SIG-M5 (cell line): ENCODE data around the gene ADGRG4.
"Not testable (repeated sequence)": the region's sequence is repeated elsewhere in the genome, so short reads cannot be mapped to it uniquely, and the experiment has no call there.

Experiments
- DNase-seq: peaks from one replicate; lab custom pipeline; 2025; lab: John Stamatoyannopoulos, UW

Gene ADGRG4

GRCh38 chrX:136300721-136301120 is at the start of gene ADGRG4:
Gene ADGRG4, plus strand, starts transcription at chrX:136300963. Its CDS starts 7,815 bp downstream, at chrX:136308778.
- DNase-seq: not testable (repeated sequence)

- peak; percentile 1 for DNase-seq
Observed at GRCh38 chrX:136251041-136251991, 49.4 kb upstream of the ADGRG4 start, which contains the start of gene MAP7D3. Gene MAP7D3, minus strand, starts transcription at chrX:136251400. Its CDS starts 42 bp downstream, at chrX:136251358.

GRCh38 chrX:136255541-136255940 is 45.2 kb upstream of the ADGRG4 start:
- DNase-seq: no peak

- no peak for DNase-seq
Observed at GRCh38 chrX:136256026-136256425, 44.7 kb upstream of the ADGRG4 start.

GRCh38 chrX:136258951-136259350 is 41.8 kb upstream of the ADGRG4 start:
- DNase-seq: no peak

GRCh38 chrX:136259543-136259942 is 41.2 kb upstream of the ADGRG4 start:
- DNase-seq: no peak

- no peak for DNase-seq
Observed at GRCh38 chrX:136260776-136261175, 40.0 kb upstream of the ADGRG4 start.

- DNase-seq: no peak
Observed at GRCh38 chrX:136261321-136261720, 39.4 kb upstream of the ADGRG4 start.

- DNase-seq: no peak
Observed at GRCh38 chrX:136262243-136262642, 38.5 kb upstream of the ADGRG4 start.

- no peak for DNase-seq
Observed at GRCh38 chrX:136262812-136263315, 37.9 kb upstream of the ADGRG4 start.

- DNase-seq: no peak
Observed at GRCh38 chrX:136266828-136267227, 33.9 kb upstream of the ADGRG4 start.

GRCh38 chrX:136268051-136269048 is 32.4 kb upstream of the ADGRG4 start:
- DNase-seq: no peak

GRCh38 chrX:136269921-136270320 is 30.8 kb upstream of the ADGRG4 start:
- DNase-seq: no peak

- DNase-seq: peak; percentile 6
Observed at GRCh38 chrX:136271300-136271699, 29.5 kb upstream of the ADGRG4 start.

GRCh38 chrX:136272325-136272724 is 28.4 kb upstream of the ADGRG4 start:
- DNase-seq: no peak

GRCh38 chrX:136273986-136274385 is 26.8 kb upstream of the ADGRG4 start:
- DNase-seq: no peak

GRCh38 chrX:136275553-136275952 is 25.2 kb upstream of the ADGRG4 start:
- no peak for DNase-seq

- DNase-seq: not testable (repeated sequence)
Observed at GRCh38 chrX:136286375-136286774, 14.4 kb upstream of the ADGRG4 start.

GRCh38 chrX:136291824-136292223 is 8.9 kb upstream of the ADGRG4 start:
- no peak for DNase-seq

- no peak for DNase-seq
Observed at GRCh38 chrX:136292656-136293055, 8.1 kb upstream of the ADGRG4 start.

GRCh38 chrX:136295380-136295779 is 5.4 kb upstream of the ADGRG4 start:
- no peak for DNase-seq

GRCh38 chrX:136303041-136303440 is 2.3 kb downstream of the ADGRG4 start:
- no peak for DNase-seq
